Tibial nerve (tissue), 4 donors: ENCODE measurements around the gene VKORC1L1. TPM values are rescaled to one million over a fixed set of nuclear protein-coding genes. Genes with fewer than 3 reads are reported as not detected.

Experiments used
- DNase-seq, 2 donors: peaks; one replicate each; pipeline ENCODE4 v3.0.0-alpha.2; 2019; ENCODE audit warnings: low spot score in 2 of 2
- H3K27ac ChIP-seq, 4 donors: fragments of 200-600 bp; sonication (generic) in 3 of 4; one replicate each; pipeline ENCODE4 v1.5.1; 2017 to 2019; ENCODE audit warnings: mild to moderate bottlenecking in 1 of 4
- H3K27me3 ChIP-seq, 2 donors: fragments of 200-600 bp; sonication (generic) in 1 of 2; one replicate each; pipeline versions ENCODE4 v1.5.1 to v1.6.0; 2017 to 2019
- H3K36me3 ChIP-seq, 3 donors: fragments of 200-600 bp; sonication (generic); one replicate each; pipeline ENCODE4 v1.5.1; 2018 to 2019
- H3K4me1 ChIP-seq, 4 donors: fragments of 200-600 bp; sonication (generic) in 3 of 4; one replicate each; pipeline ENCODE4 v1.5.1; 2017 to 2019
- H3K4me3 ChIP-seq, 4 donors: fragments of 200-600 bp; sonication (generic) in 3 of 4; one replicate each; pipeline ENCODE4 v1.5.1; 2017 to 2019; ENCODE audit warnings: mild to moderate bottlenecking in 1 of 4, moderate library complexity in 1 of 4
- H3K9me3 ChIP-seq, 4 donors: fragments of 200-600 bp; sonication (generic) in 3 of 4; one replicate each; pipeline ENCODE4 v1.5.1; 2017 to 2019
- CTCF ChIP-seq, 5 experiments: fragments of 200-600 bp in 3 of 5; fragments of 450-650 bp in 2 of 5; sonication (generic) in 3 of 5; IDR thresholded peaks; one replicate each; pipeline ENCODE4 v1.5.1; 2016 to 2019; ENCODE audit warnings: antibody characterized with exemption in 5 of 5, mild to moderate bottlenecking in 3 of 5, moderate library complexity in 2 of 5
- EP300 ChIP-seq, 2 donors: sonication (generic); formaldehyde crosslinking; IDR thresholded peaks; one replicate each; pipeline ENCODE4 v1.6.1; 2017; ENCODE audit warnings: antibody characterized with exemption in 2 of 2, mild to moderate bottlenecking in 1 of 2
- POLR2A ChIP-seq, 2 donors: fragments of 450-650 bp; IDR thresholded peaks; one replicate each; pipeline ENCODE4 v1.6.1; 2017; ENCODE audit warnings: antibody characterized with exemption in 2 of 2, mild to moderate bottlenecking in 2 of 2, moderate library complexity in 2 of 2
- WGBS, 2 donors: methylation state at CpG; one replicate each; pipeline ENCODE4 v1.1.5; 2018; 5-methylcytosine and 5-hydroxymethylcytosine counted together
- small RNA-seq: library from RNA; depleted of rRNA; stranded (forward); fragments of <200 nt; gene quantifications from one replicate; pipeline ENCODE3, GENCODE V24; 2016
- total RNA-seq, 4 donors: library from RNA; depleted of rRNA; stranded (reverse); fragments of >200 nt; gene quantifications; one replicate each; pipeline ENCODE4 v1.1.0, GENCODE V29; 2016

Gene VKORC1L1
- total RNA-seq, 4 donors from 2014 or later = 24.1 to 33.7 (median 30.3) TPM

GRCh38 chr7:66007232-66007631, 134.4 kb downstream of the VKORC1L1 start:
- no peaks in the 10 kb centered on the region for H3K9me3 ChIP-seq
- WGBS, 2 donors = 66 to 72% methylated on average over 6 of the region's 6 CpGs
- DNase-seq = no peak

More at GRCh38 chr7:66007232-66007631, 134.4 kb downstream of the VKORC1L1 start:
- H3K27ac ChIP-seq = no peak overlapping the region
- no peaks in the 10 kb centered on the region for H3K36me3 ChIP-seq
- H3K4me3 ChIP-seq = no peak overlapping the region
- no peaks in the 10 kb centered on the region for H3K27me3 ChIP-seq
- TF ChIP-seq CTCF (IDR thresholded peaks at IDR 0.05) (no peak), POLR2A (IDR thresholded peaks at IDR 0.05) (no peak), EP300 (IDR thresholded peaks at IDR 0.05) (no peak)
- no peaks in the 10 kb centered on the region for H3K4me1 ChIP-seq

Small RNA genes lying within 50 kb of the gene (small RNA-seq; reads per million reads assigned to genes)
- gene AC073261.1 (not detected), gene RNU6-973P (not detected)

Other genes starting within 250 kb of the VKORC1L1 start
- gene GUSB, start 109.1 kb downstream of the VKORC1L1 start, total RNA-seq = 10 to 100 TPM; 23.6 to 39.9 (median 32.5) TPM
- 100 to 1,000 TPM in 1 of 4 donors, 10 to 100 TPM in 3; 48.7 to 130 (median 63.3) TPM for gene ASL, start 202.7 kb downstream of the VKORC1L1 start, total RNA-seq
- 10 to 100 TPM; 23.9 to 49.4 (median 41.8) TPM for gene CRCP, start 241.8 kb downstream of the VKORC1L1 start, total RNA-seq